RWPE1 (cell line): ENCODE results near the gene MGST1.
A peak's percentile ranks its signal among the peaks of the same experiment; 100 is the strongest.

ENCODE experiments used
- CTCF ChIA-PET: fragments of 350-600 bp; sonication (Branson Sonifier 250); formaldehyde crosslinking; extraction: SDS; loops from one replicate; lab custom pipeline; 2021; lab: Yijun Ruan, JAX
- POLR2A ChIA-PET: fragments of 400-600 bp; formaldehyde crosslinking; extraction: SDS; loops from one replicate; lab custom pipeline; 2020; ENCODE audit warnings: antibody characterized with exemption; ENCODE audit not compliant: low non-redundant PET; lab: Yijun Ruan, JAX
- DNase-seq: peaks from one replicate; pipeline ENCODE4 v3.0.0; 2012; ENCODE audit warnings: low spot score
- H3K27ac ChIP-seq: fragments of 450-650 bp; 2 replicates; pipeline ENCODE4 v1.5.1; 2017
- TF ChIP-seq, protein P1 (sequence below): fragments of 450-650 bp; conservative IDR thresholded peaks from 2 replicates; pipeline ENCODE4 v1.5.1; 2017; ENCODE audit warnings: low read depth, mild to moderate bottlenecking

MGST1 gene, protein sequence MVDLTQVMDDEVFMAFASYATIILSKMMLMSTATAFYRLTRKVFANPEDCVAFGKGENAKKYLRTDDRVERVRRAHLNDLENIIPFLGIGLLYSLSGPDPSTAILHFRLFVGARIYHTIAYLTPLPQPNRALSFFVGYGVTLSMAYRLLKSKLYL

DNA sequence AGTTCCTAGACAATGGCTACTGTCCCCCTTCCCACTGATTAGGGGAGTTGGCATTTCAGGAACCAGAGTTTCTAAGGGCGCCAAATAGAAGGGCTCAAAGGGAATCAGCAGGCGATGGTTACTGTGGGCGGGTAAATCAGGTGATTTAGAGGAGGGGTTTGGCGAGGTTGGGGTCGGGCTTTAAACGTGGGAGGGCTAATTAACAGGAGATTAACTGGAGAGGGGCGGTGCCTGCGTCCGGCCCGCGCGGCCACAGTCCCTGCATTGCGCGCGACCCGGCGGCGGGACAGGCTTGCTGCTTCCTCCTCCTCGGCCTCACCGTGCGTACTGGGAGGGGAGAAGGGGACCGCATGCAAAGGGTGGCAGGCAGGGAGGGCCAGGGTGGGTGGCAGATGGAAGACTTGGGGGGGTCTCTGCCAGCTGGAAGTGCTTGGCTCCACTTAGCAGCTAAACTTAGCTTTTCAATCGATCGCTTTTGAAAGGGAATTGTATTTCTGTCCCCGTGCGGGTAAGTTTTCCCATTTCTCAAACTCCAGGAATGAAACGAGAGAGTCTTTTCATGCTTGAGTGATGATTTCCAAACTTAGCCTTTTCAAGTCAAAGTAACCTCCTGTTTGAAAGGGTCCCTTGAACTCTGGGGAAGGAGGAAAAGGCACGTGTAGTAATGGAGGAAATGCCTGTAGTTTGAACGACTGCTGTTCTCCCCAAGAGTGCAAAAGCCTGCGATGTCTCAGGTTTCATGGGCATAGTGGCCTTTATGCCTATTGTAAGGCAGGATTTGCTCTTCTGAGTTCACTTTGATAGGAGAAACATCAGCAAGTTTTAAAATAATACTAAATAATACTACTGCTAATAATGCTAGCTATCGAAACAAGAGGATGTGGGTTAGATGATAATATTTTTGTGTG, at the start of gene MGST1:
MGST1 (plus strand) TSS at position 255 of the 908 bp plus-strand sequence. CDS start 6,608 bp downstream, outside the sequence.
- TF ChIP-seq, protein P1, sequence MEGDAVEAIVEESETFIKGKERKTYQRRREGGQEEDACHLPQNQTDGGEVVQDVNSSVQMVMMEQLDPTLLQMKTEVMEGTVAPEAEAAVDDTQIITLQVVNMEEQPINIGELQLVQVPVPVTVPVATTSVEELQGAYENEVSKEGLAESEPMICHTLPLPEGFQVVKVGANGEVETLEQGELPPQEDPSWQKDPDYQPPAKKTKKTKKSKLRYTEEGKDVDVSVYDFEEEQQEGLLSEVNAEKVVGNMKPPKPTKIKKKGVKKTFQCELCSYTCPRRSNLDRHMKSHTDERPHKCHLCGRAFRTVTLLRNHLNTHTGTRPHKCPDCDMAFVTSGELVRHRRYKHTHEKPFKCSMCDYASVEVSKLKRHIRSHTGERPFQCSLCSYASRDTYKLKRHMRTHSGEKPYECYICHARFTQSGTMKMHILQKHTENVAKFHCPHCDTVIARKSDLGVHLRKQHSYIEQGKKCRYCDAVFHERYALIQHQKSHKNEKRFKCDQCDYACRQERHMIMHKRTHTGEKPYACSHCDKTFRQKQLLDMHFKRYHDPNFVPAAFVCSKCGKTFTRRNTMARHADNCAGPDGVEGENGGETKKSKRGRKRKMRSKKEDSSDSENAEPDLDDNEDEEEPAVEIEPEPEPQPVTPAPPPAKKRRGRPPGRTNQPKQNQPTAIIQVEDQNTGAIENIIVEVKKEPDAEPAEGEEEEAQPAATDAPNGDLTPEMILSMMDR = no peak
- DNase-seq = peak; percentile 34
- CTCF ChIA-PET = no interaction called here
- peak within 1 kb of the TSS; percentile 91 for H3K27ac ChIP-seq
- POLR2A ChIA-PET = no interaction called here

GRCh38 chr12:16299403-16299802, 48.0 kb upstream of the MGST1 start:
- ChIA-PET CTCF (no interaction called here), POLR2A (no interaction called here)
- peak; percentile 5 for DNase-seq
- TF ChIP-seq, protein P1 = no peak
- no peak overlapping the region for H3K27ac ChIP-seq

DNA sequence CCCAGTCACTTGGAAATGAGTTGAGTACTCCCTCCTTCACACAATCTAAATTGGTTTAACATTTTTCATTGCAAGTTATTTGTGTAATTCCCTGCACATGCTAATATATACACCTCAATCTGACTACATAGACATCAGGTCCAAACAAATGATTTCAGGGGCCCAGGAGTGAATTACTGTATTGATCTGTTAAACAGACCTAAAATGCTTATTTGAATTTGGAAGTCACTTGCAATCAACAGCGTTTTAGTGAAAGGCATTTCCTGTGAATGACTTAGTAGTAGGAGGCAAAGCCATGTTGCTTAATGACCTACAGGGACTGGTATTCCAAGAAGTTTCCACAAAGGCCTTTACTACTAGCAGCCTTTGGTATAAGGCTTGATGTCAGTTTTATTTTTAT, 47.3 kb upstream of the MGST1 start:
- CTCF ChIA-PET = no interaction called here
- no peak overlapping the region for H3K27ac ChIP-seq
- no peak for DNase-seq
- TF ChIP-seq, protein P1 = no peak
- POLR2A ChIA-PET = no interaction called here

- POLR2A ChIA-PET = no interaction called here
- DNase-seq = no peak
- H3K27ac ChIP-seq = no peak overlapping the region
- TF ChIP-seq, protein P1 = no peak
- CTCF ChIA-PET = no interaction called here
These were observed 46.7 kb upstream of the MGST1 start for GRCh38 chr12:16300736-16301135.

GRCh38 chr12:16303939-16304338, 43.5 kb upstream of the MGST1 start:
- TF ChIP-seq, protein P1 = no peak
- POLR2A ChIA-PET = no interaction called here
- no peak overlapping the region for H3K27ac ChIP-seq
- CTCF ChIA-PET = no interaction called here
- no peak for DNase-seq

DNA sequence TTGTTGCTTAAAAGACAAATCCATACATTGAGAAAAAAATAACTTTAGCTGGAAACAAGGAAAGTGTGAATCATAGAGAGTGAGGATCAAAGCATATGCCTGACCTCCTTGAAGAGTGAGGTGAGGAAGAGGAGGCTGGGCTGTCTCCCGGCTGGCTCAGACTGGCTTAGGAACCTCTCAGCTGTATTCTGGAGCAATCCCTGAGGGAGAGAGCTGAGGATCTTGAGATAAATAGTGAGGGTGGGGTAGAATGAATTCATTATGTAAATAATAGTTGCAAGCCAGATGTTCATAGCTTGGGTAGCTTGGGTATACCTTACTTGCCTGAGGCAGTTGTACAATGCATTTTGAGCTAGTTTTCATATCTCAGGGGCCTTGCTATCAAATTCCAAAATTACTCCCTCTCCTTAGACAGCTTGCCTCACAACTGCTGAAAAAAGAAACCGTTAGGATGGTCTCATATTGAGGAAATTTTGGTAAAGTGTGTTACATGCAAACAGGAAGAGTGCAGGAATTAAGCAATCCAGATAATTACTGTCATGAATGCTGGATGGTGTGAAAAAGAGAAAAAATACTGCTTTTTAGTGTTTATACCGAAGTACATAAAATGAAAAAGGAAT, 39.5 kb upstream of the MGST1 start:
- TF ChIP-seq, protein P1 = no peak
- ChIA-PET POLR2A (no interaction called here), CTCF (no interaction called here)
- DNase-seq = no peak
- no peak overlapping the region for H3K27ac ChIP-seq
